Mononuclear cell (primary cell): ENCODE data around the gene HGD. TPM values are rescaled to one million over a fixed set of nuclear protein-coding genes. Genes with fewer than 3 reads are reported as not detected.
"Not testable (repeated sequence)": the region's sequence is repeated elsewhere in the genome, so short reads cannot be mapped to it uniquely, and the experiment has no call there.

ENCODE experiments used
- H3K27me3 ChIP-seq: 2 replicates; pipeline ENCODE4 v1.6.0; 2011; ENCODE audit warnings: low read length, control low read depth; ENCODE audit not compliant: insufficient read depth
- H3K4me1 ChIP-seq: 2 replicates; pipeline ENCODE4 v1.5.1; 2011; ENCODE audit warnings: mild to moderate bottlenecking, low read length, control low read depth; ENCODE audit not compliant: insufficient read depth
- H3K4me3 ChIP-seq: 2 replicates; pipeline ENCODE4 v1.5.1; 2011; ENCODE audit warnings: mild to moderate bottlenecking, low read length, moderate library complexity
- H3K9me3 ChIP-seq: 2 replicates; pipeline ENCODE4 v1.5.1; 2011; ENCODE audit warnings: low read depth, mild to moderate bottlenecking, control low read depth, low read length
- total RNA-seq: library from RNA; depleted of rRNA; stranded (reverse); fragments of >200 nt; gene quantifications from one replicate; pipeline ENCODE4 v1.2.3, GENCODE V29; 2012

HGD gene
- total RNA-seq, 1 donor, result 6.7 TPM

GRCh38 chr3:120684896-120685295 lies 2.9 kb upstream of the HGD start:
- H3K4me3 ChIP-seq, result no peak overlapping the region
- H3K27me3 ChIP-seq, result no peaks in the 10 kb centered on the region
- H3K4me1 ChIP-seq, result no peaks in the 10 kb centered on the region
- no peaks in the 10 kb centered on the region for H3K9me3 ChIP-seq

GRCh38 chr3:120683671-120684301 lies 1.7 kb upstream of the HGD start:
- no peak overlapping the region for H3K4me3 ChIP-seq
- H3K27me3 ChIP-seq, result no peaks in the 10 kb centered on the region
- no peaks in the 10 kb centered on the region for H3K9me3 ChIP-seq

GRCh38 chr3:120683213-120683612 lies 1.2 kb upstream of the HGD start:
- Histone ChIP-seq H3K27me3 (no peaks in the 10 kb centered on the region), H3K4me3 (no peak overlapping the region), H3K9me3 (no peaks in the 10 kb centered on the region), H3K4me1 (peaks cover 12% of the 10 kb centered on the region)

More at GRCh38 chr3:120683671-120684301, 1.7 kb upstream of the HGD start:
- peaks cover 6% of the 10 kb centered on the region for H3K4me1 ChIP-seq

GRCh38 chr3:120681506-120682038 lies 467 bp downstream of the HGD start:
- Histone ChIP-seq H3K9me3 (no peaks in the 10 kb centered on the region), H3K4me1 (peaks cover 13% of the 10 kb centered on the region), H3K4me3 (no peak overlapping the region), H3K27me3 (no peaks in the 10 kb centered on the region)

- peaks cover 13% of the 10 kb centered on the region for H3K4me1 ChIP-seq
- no peaks in the 10 kb centered on the region for H3K9me3 ChIP-seq
- no peak overlapping the region for H3K4me3 ChIP-seq
- no peaks in the 10 kb centered on the region for H3K27me3 ChIP-seq
These were observed 1.0 kb downstream of the HGD start for GRCh38 chr3:120681018-120681417.

- Histone ChIP-seq H3K9me3 (no peaks in the 10 kb centered on the region), H3K4me1 (peaks cover 13% of the 10 kb centered on the region), H3K4me3 (no peak overlapping the region), H3K27me3 (no peaks in the 10 kb centered on the region)
These were observed 1.7 kb downstream of the HGD start for GRCh38 chr3:120680193-120680894.

- H3K9me3 ChIP-seq, result no peaks in the 10 kb centered on the region
- no peaks in the 10 kb centered on the region for H3K27me3 ChIP-seq
- H3K4me1 ChIP-seq, result peaks cover 13% of the 10 kb centered on the region
- H3K4me3 ChIP-seq, result no peak overlapping the region
These were observed 3.1 kb downstream of the HGD start for GRCh38 chr3:120678984-120679383.

- Histone ChIP-seq H3K27me3 (no peaks in the 10 kb centered on the region), H3K4me3 (no peak overlapping the region), H3K9me3 (no peaks in the 10 kb centered on the region), H3K4me1 (peaks cover 13% of the 10 kb centered on the region)
These were observed 3.6 kb downstream of the HGD start for GRCh38 chr3:120678331-120678947.

- not testable (repeated sequence) for H3K27me3 ChIP-seq, H3K9me3 ChIP-seq, H3K4me3 ChIP-seq
These were observed 4.8 kb downstream of the HGD start for GRCh38 chr3:120677193-120677592.

GRCh38 chr3:120673116-120673515 lies 8.9 kb downstream of the HGD start:
- Histone ChIP-seq H3K4me1 (peaks cover under 1% of the 10 kb centered on the region), H3K27me3 (no peaks in the 10 kb centered on the region), H3K9me3 (no peaks in the 10 kb centered on the region), H3K4me3 (no peak overlapping the region)

More at GRCh38 chr3:120677193-120677592, 4.8 kb downstream of the HGD start:
- H3K4me1 ChIP-seq, result peaks cover 13% of the 10 kb centered on the region

- Histone ChIP-seq H3K4me3 (no peak overlapping the region), H3K4me1 (no peaks in the 10 kb centered on the region), H3K9me3 (no peaks in the 10 kb centered on the region), H3K27me3 (no peaks in the 10 kb centered on the region)
These were observed 11.5 kb downstream of the HGD start for GRCh38 chr3:120670576-120670975.

- H3K27me3 ChIP-seq, result no peaks in the 10 kb centered on the region
- H3K4me1 ChIP-seq, result no peaks in the 10 kb centered on the region
- no peaks in the 10 kb centered on the region for H3K9me3 ChIP-seq
- no peak overlapping the region for H3K4me3 ChIP-seq
These were observed 17.1 kb downstream of the HGD start for GRCh38 chr3:120664926-120665325.

GRCh38 chr3:120661945-120662344 lies 20.1 kb downstream of the HGD start:
- Histone ChIP-seq H3K4me3 (no peak overlapping the region), H3K27me3 (no peaks in the 10 kb centered on the region), H3K4me1 (no peaks in the 10 kb centered on the region), H3K9me3 (no peaks in the 10 kb centered on the region)

GRCh38 chr3:120661106-120661905 lies 20.7 kb downstream of the HGD start:
- Histone ChIP-seq H3K4me3 (no peak overlapping the region), H3K27me3 (no peaks in the 10 kb centered on the region), H3K4me1 (no peaks in the 10 kb centered on the region)

GRCh38 chr3:120659834-120660233 lies 22.2 kb downstream of the HGD start:
- Histone ChIP-seq H3K27me3 (no peaks in the 10 kb centered on the region), H3K4me3 (no peak overlapping the region), H3K4me1 (no peaks in the 10 kb centered on the region), H3K9me3 (no peaks in the 10 kb centered on the region)

More at GRCh38 chr3:120661106-120661905, 20.7 kb downstream of the HGD start:
- no peaks in the 10 kb centered on the region for H3K9me3 ChIP-seq
